BE2C (cell line): ENCODE measurements around the gene MAPKAPK3.
A peak's percentile ranks its signal among the peaks of the same experiment; 100 is the strongest.

Experiments used
- DNase-seq: peaks from one replicate; pipeline ENCODE4 v3.0.0-alpha.2; 2020
- H3K27me3 ChIP-seq: fragments of 250-450 bp; sonication (Bioruptor Pico); 2 replicates; pipeline ENCODE4 v1.5.1; 2020; ENCODE audit warnings: mild to moderate bottlenecking
- H3K36me3 ChIP-seq: fragments of 250-450 bp; sonication (Bioruptor Pico); 2 replicates; pipeline ENCODE4 v1.5.1; 2020; ENCODE audit warnings: mild to moderate bottlenecking
- H3K4me1 ChIP-seq: fragments of 250-450 bp; sonication (Bioruptor Pico); 2 replicates; pipeline ENCODE4 v1.5.1; 2020
- H3K4me3 ChIP-seq: 2 replicates; pipeline ENCODE4 v1.5.1; 2011; ENCODE audit warnings: low read depth, low read length
- H3K9me3 ChIP-seq: fragments of 250-450 bp; sonication (Bioruptor Pico); 2 replicates; pipeline ENCODE4 v1.5.1; 2020
- CTCF ChIP-seq: IDR thresholded peaks from 2 replicates; pipeline ENCODE4 v1.5.1; 2012; ENCODE audit warnings: mild to moderate bottlenecking, low read depth, low read length

Gene MAPKAPK3

GRCh38 chr3:50645378-50645777 lies 28.4 kb downstream of the MAPKAPK3 start:
- Histone ChIP-seq H3K4me3 (no peak overlapping the region), H3K36me3 (no peaks in the 10 kb centered on the region), H3K9me3 (no peaks in the 10 kb centered on the region), H3K27me3 (no peaks in the 10 kb centered on the region), H3K4me1 (peaks cover 5% of the 10 kb centered on the region)
- DNase-seq, result no peak
- TF ChIP-seq CTCF, result no peak

GRCh38 chr3:50648313-50648712 lies 31.4 kb downstream of the MAPKAPK3 start:
- DNase-seq, result peak; percentile 53

GRCh38 chr3:50648944-50649343 lies 32.0 kb downstream of the MAPKAPK3 start:
- no peaks in the 10 kb centered on the region for H3K9me3 ChIP-seq
- no peak for DNase-seq
- H3K4me1 ChIP-seq, result peaks cover 5% of the 10 kb centered on the region
- TF ChIP-seq CTCF, result no peak
- H3K4me3 ChIP-seq, result no peak overlapping the region
- no peaks in the 10 kb centered on the region for H3K27me3 ChIP-seq
- no peaks in the 10 kb centered on the region for H3K36me3 ChIP-seq

More at GRCh38 chr3:50648313-50648712, 31.4 kb downstream of the MAPKAPK3 start:
- no peak for TF ChIP-seq CTCF
- Histone ChIP-seq H3K4me3 (no peak overlapping the region), H3K27me3 (no peaks in the 10 kb centered on the region), H3K4me1 (peaks cover 5% of the 10 kb centered on the region), H3K9me3 (no peaks in the 10 kb centered on the region), H3K36me3 (no peaks in the 10 kb centered on the region)

GRCh38 chr3:50649451-50649931 lies 32.5 kb downstream of the MAPKAPK3 start:
- Histone ChIP-seq H3K27me3 (no peaks in the 10 kb centered on the region), H3K4me3 (no peak overlapping the region), H3K36me3 (no peaks in the 10 kb centered on the region), H3K4me1 (peaks cover 5% of the 10 kb centered on the region), H3K9me3 (no peaks in the 10 kb centered on the region)
- TF ChIP-seq CTCF, result no peak
- no peak for DNase-seq

GRCh38 chr3:50650018-50650417 lies 33.1 kb downstream of the MAPKAPK3 start:
- H3K27me3 ChIP-seq, result no peaks in the 10 kb centered on the region
- no peaks in the 10 kb centered on the region for H3K9me3 ChIP-seq
- DNase-seq, result no peak
- no peak overlapping the region for H3K4me3 ChIP-seq
- no peaks in the 10 kb centered on the region for H3K36me3 ChIP-seq
- no peak for TF ChIP-seq CTCF
- H3K4me1 ChIP-seq, result peaks cover 5% of the 10 kb centered on the region

GRCh38 chr3:50651445-50651844 lies 34.5 kb downstream of the MAPKAPK3 start:
- no peak overlapping the region for H3K4me3 ChIP-seq
- no peaks in the 10 kb centered on the region for H3K36me3 ChIP-seq
- H3K27me3 ChIP-seq, result no peaks in the 10 kb centered on the region
- DNase-seq, result no peak
- no peaks in the 10 kb centered on the region for H3K9me3 ChIP-seq
- no peak for TF ChIP-seq CTCF
- H3K4me1 ChIP-seq, result peaks cover 5% of the 10 kb centered on the region
